COR-L47 (cell line): ENCODE data around the gene KIF26B.

Source experiments
- DNase-seq: peaks from one replicate; lab custom pipeline; 2025; lab: John Stamatoyannopoulos, UW

The KIF26B gene

GRCh38 chr1:245751726-245752470 is 597.1 kb downstream of the KIF26B start:
- DNase-seq, result no peak

- DNase-seq, result no peak
Measured at GRCh38 chr1:245752561-245752960, 597.8 kb downstream of the KIF26B start.

GRCh38 chr1:245753807-245754206 is 599.0 kb downstream of the KIF26B start:
- no peak for DNase-seq

- DNase-seq, result no peak
Measured at GRCh38 chr1:245754463-245754961, 599.7 kb downstream of the KIF26B start.
